HG02981 (cell line): ENCODE measurements around the gene ZNHIT2.

Experiments
- ATAC-seq: cut with Tn5 transposase; IDR thresholded peaks from one replicate; pipeline ENCODE4 v1.9.1; 2021; ENCODE audit warnings: mild to moderate bottlenecking, moderate library complexity; ENCODE audit not compliant: unreplicated experiment

The ZNHIT2 gene

GRCh38 chr11:65078786-65079342 lies 38.6 kb downstream of the ZNHIT2 start:
- no peak for ATAC-seq

DNA sequence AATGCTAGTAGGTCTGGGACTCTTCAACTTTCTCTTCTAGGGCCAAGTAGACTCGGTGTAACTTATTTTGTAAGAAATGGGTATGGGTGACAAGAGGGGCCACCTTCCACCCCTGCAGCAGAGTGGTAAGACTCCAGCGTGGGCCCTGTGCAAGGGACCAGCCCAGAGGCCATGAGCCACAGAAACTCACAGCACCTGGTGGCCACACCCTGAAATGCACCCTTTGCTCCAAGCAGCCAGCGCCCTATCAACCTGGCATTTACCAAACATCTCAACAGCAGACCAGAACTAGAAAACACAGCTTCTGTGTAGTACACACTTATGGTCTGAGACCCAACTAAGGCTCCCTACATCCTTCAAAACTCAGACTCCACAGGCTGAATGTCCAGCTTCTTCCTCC lies 39.4 kb downstream of the ZNHIT2 start:
- ATAC-seq: no peak

GRCh38 chr11:65077451-65077850 lies 40.0 kb downstream of the ZNHIT2 start:
- ATAC-seq: no peak

- no peak for ATAC-seq
These were observed 44.9 kb downstream of the ZNHIT2 start for GRCh38 chr11:65072631-65072966.

DNA sequence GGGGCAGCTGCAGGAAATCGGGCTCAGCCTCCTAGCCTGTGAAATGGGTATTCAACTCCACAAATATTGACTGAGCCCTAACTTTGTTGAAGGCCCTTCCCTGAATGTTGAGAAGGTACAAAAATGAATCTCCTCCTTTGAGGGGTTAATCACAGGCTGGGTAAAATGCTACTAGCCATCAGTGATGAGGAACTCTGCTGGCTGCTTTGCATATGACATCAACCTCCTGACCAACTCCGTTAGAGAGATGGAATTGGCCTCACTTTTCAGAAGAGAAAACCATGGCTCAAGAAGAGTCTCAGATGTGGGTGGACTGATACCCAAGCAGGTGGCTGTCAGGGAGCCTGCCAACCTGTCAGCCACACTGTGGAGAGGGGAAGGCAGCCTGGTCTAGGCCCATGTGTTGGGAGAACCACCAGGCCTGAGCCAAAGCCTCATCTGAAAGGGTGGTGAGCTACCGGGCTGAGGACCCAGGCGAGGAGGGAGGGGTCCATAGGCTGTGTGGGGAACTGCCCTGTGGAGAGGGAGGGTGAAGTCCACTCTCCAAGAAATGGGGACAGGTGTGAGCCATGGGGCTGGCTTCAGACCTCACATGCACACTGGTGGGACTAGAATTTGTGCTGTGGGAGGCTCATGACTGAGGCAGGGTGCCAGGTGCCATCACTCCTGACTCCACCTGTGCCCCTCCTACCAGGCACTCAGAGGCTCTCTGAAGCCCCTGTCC lies 45.4 kb downstream of the ZNHIT2 start:
- ATAC-seq: no peak

DNA sequence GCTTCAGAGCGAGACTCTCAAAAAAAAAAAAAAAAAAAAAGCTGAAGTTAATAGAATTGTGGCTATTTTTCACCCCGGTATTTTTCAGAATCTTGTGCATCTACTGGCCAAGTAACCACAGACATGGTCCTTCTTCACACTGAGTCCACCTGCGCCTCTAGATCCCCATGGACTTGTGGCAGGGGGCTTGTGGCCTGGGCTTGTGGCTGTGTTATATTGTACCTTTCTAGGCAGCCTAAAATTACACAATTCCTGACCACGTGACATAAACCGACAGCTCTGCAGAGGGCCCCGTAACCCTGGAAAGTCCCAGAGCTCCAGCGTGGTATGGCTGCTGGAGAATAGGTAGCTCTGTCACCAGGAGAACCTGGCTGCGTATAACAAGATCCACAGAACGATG lies 48.3 kb downstream of the ZNHIT2 start:
- no peak for ATAC-seq

DNA sequence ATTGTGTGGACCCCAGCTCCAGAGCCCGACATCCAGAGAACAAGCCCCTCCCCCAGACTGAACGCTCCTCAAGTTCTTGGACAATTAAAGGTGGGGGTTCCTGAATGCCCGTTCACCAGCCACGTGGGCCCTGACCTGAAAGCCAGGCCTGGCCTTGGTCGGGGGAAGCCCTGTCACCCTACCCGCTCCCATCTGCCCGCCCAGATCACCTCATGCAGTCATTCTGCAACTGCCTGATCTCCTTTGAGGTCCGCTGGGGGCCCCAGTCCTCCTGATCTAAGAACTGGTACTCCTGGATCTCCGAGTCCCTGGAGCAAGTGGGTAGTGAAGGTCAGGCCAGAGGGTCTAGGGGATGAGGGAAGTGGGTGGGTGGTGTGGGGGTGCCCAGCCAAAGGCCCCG lies 50.1 kb downstream of the ZNHIT2 start:
- ATAC-seq: no peak

- no peak for ATAC-seq
These were observed 50.7 kb downstream of the ZNHIT2 start for GRCh38 chr11:65066805-65067291.
